Parietal lobe (tissue), 2 donors: Measurements from ENCODE around the gene HCFC1. TPM values are rescaled to one million over a fixed set of nuclear protein-coding genes. Genes with fewer than 3 reads are reported as not detected.

ENCODE experiments used
- small RNA-seq: library from RNA; depleted of rRNA; stranded (forward); fragments of <200 nt; gene quantifications from one replicate; pipeline ENCODE3, GENCODE V24; 2014; ENCODE audit warnings: low replicate concordance
- total RNA-seq: library from RNA; depleted of rRNA; stranded (reverse); fragments of >200 nt; gene quantifications from one replicate; pipeline ENCODE4 v1.2.3, GENCODE V29; 2014

The HCFC1 gene
- total RNA-seq: 26.0 TPM

DNA sequence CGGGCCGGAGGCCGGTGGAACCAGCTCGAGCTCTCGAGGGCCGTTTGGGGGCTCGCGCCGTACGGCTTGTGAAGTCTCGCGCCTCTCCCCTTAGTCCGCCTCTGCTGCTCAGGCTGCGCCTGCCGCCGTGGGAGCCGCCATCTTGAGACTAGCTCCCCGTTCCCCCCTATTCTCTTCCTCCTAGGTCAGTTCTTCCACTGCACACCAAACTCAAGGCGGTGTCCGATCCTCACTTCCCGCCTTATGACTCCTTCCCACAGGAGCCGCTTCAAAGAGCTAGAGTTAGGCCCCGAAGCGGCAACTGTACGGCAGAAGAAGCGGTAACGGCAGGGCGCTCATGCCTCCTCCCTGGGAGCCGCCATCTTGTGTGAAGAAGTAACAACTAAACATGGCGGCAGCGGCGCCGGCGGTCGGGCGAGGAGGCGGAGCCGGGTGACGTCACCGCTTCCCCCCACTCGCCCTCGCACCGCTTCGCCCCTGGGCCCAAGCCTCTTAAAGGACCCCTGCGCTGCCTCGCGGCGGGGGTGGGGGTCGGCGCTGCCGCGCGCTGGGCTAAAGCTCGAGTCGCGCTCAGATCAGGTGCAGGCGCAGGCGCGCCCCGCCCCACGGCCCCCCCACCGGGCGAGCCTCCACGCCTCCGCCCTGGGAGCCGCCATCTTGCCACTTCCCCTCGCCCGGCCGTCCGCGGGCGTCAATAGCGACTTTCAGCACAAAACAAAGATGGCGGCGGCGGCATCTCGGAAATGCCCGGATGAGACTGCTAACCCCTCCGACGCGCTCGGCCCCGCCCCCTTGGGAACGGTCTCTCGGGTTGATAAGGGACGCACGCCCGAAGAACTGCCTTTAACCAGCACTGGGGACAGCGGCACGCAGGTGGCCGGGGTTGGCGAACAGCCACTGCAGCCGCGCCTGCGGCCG lies at the start of gene HCFC1:
TSS of gene HCFC1 (minus strand) at position 369 of the 918 bp plus-strand sequence. CDS start 978 bp downstream, outside the sequence.

DNA sequence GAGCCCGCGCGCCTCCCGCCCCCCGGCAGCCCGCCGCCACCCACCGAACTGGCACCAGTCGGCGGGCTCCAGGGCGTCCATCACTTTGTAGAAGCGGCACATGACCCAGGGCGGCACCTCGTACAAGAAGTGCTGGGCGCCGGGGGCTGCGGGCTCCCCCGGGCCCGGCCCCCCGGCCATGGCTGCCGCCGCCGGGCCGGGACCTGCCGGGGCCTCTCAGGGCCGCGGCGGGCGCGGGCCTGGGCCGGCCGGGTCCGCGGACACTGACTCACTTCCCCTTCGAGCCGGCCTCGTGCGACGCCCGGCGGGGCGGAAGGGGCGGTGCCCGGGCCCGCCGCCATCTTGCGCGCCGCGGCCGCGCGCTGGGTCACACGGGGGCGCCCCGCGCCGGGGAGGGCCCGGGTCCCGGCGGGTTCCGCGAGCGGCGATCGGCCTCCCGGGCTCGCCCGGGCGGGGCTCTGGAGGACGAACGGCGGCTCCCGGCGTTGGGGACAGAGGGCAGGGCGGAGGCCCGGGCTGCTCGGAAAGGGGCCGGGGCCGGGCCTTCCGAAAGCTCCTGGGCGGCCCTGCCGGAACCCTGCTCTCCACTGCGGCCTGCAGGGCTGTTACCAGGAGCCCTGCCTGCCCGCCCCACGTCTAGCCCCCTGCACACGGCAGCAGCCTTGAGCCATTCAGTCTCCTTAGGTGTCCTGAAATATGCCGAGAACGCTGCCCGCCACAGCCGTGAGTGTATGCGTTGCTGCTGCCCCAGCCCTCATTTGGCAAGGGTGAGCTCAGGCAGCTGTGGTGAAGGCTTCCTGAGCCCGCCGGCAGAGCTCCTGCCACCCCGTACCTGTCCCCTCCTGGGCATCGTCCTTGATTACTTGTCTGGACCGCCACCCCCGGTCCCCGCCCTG lies 48.3 kb upstream of the HCFC1 start, which contains the start of gene IRAK1:
TSS of gene IRAK1 (minus strand) at position 270 of the 896 bp plus-strand sequence. CDS start at position 180, 90 bp downstream.

DNA sequence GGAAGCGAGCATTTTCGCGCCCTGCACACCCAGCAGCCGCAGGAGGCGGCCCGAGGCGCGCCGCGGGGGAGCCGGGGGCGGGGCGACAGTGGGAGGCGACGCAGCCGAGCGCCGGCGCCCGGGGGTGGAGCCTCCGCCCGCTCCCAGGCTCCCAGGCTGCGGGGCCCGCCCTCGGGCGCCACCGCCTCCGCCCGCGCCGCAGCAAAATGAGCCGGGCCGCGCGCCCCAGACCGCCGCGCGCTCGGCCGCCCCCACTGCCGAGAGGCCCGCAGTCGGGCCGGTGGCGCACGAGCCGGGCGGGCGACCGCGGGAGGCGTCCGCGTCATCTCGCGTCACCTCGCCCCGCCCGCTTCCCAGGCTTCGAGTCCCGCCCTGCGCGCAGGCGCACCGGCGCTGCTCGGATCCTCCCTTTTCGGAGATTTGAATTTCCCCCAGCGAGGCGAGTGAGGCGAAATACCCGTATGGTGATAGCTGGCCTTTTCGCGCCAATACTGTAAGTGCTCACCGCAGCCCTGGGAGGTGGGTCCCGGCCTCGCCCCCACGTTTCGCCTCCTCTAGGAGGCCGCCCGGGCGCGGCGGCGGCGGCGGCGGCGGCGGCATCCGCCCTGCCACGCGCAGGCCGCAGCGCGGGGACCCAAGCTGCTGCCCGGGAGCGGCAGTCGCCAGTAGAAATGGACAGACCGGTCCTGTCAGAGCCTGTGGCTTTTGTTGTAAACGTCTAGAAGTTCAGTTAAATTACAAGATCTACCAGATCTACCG lies 929 bp upstream of the HCFC1 start, which contains the start of gene TMEM187:
TSS of gene TMEM187 (plus strand) at position 387 of the 759 bp plus-strand sequence. CDS start 9,309 bp downstream, outside the sequence.

DNA sequence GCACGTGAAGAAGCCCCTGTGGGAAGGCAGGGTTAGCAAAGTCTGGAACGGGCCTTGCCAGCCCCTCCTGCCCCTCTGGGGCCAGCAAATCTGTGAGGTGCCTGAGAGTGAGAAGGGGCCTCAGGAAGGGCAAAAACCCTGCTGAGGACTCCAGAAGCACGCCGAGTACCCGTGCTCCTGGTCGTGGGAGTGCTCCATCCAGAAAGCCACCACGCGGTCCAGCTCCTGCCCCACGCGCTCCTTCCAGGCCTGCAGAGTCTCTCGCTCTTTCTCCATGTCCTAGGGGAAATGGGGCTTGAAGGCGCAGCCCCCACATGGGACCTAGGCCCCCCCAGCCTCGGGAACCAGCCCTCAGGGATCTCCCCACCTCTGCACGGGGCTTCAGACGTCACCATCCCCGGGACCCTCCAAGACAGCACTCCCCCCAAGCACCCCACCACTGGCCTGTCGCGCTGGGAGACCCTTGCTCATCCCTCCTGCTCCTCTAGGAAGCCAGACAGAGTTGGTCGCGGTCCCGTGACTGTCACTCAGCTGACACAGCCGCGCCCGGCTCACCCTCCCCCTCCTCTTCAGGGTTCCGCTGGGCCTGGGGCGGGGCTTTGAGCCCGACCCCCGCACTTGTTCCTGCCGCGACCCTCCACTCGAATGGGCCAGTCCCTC lies 27.3 kb downstream of the HCFC1 start, which contains the start of gene RENBP:
TSS of gene RENBP (minus strand) at position 504 of the 660 bp plus-strand sequence. CDS start at position 471, 33 bp downstream.

DNA sequence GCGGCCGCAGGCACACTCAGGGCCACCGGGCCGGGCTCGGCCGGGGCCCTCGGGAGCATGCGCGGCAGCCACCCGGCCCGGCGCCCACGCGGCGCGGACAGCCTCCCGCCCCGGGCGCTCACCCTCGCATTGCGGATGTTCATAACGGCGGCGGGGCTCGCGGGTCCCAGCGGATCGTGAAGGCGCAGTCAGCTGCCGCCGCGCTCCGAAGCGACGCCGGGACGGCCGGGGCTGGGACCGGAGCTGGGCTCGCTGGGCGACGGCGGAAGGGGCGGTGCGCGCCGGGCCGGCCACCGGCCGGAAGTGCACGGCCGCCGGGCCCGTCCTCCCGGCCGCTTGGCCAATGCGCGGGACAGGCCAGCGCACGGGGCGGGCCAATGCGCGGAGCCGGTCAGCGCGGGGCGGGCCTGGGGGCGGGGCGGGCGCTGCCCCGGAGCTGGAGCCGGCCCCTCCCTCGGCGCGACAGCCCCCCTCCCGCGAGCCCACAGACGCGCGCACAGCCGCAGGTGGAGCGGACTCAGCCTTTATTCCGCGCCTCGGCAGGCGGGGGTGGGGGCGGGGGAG lies 36.8 kb downstream of the HCFC1 start, which contains the start of gene NAA10:
TSS of gene NAA10 (minus strand) at position 276 of the 564 bp plus-strand sequence. CDS start at position 143, 133 bp downstream.

DNA sequence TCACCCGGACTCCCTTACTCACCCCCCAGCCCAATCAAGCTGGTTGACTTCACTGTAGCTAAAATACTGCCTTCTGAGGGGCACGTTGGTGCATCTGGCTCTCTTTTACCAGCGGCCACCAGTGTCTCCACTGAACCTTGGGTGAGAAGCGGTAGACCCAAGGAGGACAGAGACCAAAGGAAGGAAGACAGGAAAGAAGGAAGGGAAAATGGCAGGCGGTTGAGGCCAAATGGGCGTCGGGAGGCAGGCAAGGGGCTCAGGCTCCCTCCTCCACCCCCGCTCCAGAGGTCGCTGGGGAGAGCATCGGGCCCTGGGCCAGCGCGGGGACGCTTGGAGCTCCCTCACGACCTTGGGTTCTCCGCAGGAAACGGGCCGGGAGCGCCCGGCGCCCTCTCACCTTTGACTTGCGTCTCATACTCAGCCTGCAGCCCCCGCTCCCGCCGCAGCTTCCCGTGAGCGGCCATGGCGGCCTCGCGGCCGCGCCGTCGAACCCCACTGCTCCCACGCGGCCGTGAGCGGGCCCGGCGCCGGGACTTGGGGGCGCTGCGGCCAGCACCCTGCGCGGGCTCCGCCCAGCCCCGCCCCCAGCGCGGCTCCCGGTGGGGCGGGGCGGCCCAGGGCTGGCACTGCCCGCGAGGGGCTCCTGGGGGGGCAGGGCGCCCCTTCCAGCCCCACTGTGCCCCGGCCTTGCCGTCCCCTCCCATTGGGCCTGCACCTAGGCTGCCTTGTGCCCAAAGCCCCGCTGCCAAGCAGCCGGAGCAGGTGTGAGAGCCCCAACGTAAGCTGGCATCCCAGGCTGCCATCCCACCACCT lies 45.7 kb downstream of the HCFC1 start, which contains the start of gene ARHGAP4:
TSS of gene ARHGAP4 (minus strand) at position 526 of the 813 bp plus-strand sequence. CDS start at position 464, 62 bp downstream.

DNA sequence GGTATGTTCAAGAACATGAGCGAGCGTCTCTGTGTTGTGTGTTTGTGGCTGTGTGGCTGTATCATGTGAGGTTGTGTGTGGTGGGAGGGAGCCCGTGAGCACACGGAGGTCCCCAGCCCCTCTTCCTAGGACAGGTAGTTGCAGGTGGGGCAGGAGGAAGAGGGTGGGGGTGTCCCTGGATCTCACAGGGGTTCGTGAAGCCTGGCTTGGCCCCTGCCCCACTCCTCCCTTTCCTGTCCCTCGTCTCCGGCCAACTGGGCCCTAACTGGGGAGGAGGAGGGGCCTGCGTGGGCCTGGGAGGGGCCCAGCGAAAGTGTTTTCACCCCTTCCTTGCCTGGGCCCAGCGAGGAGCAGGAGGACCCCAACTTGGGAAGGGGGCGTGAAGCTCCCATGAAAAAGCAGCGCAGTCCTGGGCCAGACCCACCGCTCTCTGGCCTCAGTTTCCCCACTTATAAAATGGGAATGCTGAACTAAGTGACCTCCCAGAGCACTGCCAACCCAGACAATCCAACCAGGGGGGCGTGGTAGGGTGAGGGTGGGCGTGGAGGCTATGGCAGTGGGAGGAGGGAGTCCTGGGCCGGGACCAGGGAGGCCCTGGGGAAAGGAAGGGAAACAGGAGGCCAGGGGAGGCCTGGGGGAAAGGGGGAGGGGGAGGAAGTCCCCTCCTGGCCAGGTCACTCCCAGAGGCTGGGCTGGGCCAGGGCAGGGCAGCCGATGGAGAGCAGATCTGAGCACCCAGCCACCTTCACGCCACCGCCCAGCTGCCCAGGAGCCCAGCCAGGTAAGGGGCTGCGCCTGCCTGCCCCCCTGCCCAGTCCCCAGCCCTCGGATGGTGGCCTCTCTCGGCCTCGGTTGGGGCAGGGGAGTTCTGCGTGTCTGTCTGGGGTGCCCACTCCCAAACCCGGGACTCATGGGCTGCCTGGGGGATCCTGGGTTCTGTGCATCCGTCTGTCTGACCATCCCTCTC lies 67.3 kb downstream of the HCFC1 start, which contains the start of gene AVPR2:
TSS of gene AVPR2 (plus strand) at position 683 of the 967 bp plus-strand sequence. CDS start 473 bp downstream, outside the sequence.

Small RNA genes lying within 50 kb of the gene (small RNA-seq; reads per million reads assigned to genes)
- not detected for gene MIR3202-1

Other genes starting within 250 kb of the HCFC1 start
- gene BCAP31, start 247.4 kb downstream of the HCFC1 start, total RNA-seq: 43.8 TPM
- gene ABCD1, start 247.0 kb downstream of the HCFC1 start, total RNA-seq: 8.8 TPM
- gene PLXNB3, start 207.6 kb downstream of the HCFC1 start, total RNA-seq: 2.8 TPM
- gene SRPK3, start 190.8 kb downstream of the HCFC1 start, total RNA-seq: not detected
- gene IDH3G, start 177.4 kb downstream of the HCFC1 start, total RNA-seq: 58.5 TPM
- gene SSR4, start 177.2 kb downstream of the HCFC1 start, total RNA-seq: 71.7 TPM
- 151 TPM for gene PDZD4, start 141.3 kb downstream of the HCFC1 start, total RNA-seq
- 195 TPM for gene L1CAM, start 85.6 kb downstream of the HCFC1 start, total RNA-seq
- not detected for gene AVPR2, start 67.1 kb downstream of the HCFC1 start, total RNA-seq
- 6.9 TPM for gene ARHGAP4, start 45.6 kb downstream of the HCFC1 start, total RNA-seq
- gene NAA10, start 36.8 kb downstream of the HCFC1 start, total RNA-seq: 37.2 TPM
- gene RENBP, start 27.2 kb downstream of the HCFC1 start, total RNA-seq: 4.1 TPM
- gene TMEM187, start 936 bp upstream of the HCFC1 start, total RNA-seq: 1.9 TPM
- gene IRAK1, start 48.1 kb upstream of the HCFC1 start, total RNA-seq: 12.2 TPM
- gene MECP2, start 125.9 kb upstream of the HCFC1 start, total RNA-seq: 65.7 TPM
- gene OPN1LW, start 172.4 kb upstream of the HCFC1 start, total RNA-seq: not detected
- gene OPN1MW, start 210.8 kb upstream of the HCFC1 start, total RNA-seq: not detected
- gene OPN1MW2, start 247.9 kb upstream of the HCFC1 start, total RNA-seq: not detected